HL-60 (cell line): Measurements from ENCODE around the gene MAD1L1.

ENCODE experiments used
- DNase-seq, 2 experiments: peaks; one replicate each; pipeline ENCODE4 v3.0.0-alpha.2; 2010 to 2020; ENCODE audit warnings: low read depth in 1 of 2, low spot score in 1 of 2
- H3K27ac ChIP-seq: fragments of 250-450 bp; sonication (Bioruptor Pico); replicated peaks from 2 replicates; pipeline ENCODE4 v1.5.1; 2020; ENCODE audit warnings: mild to moderate bottlenecking, moderate library complexity
- H3K27me3 ChIP-seq: fragments of 250-450 bp; sonication (Bioruptor Pico); 2 replicates; pipeline ENCODE4 v1.5.1; 2021; ENCODE audit warnings: mild to moderate bottlenecking, moderate library complexity; ENCODE audit not compliant: insufficient read depth, poor library complexity, severe bottlenecking
- H3K4me3 ChIP-seq: replicated peaks from 2 replicates; pipeline ENCODE4 v1.5.1; 2011; ENCODE audit warnings: mild to moderate bottlenecking, control low read depth, low read length; ENCODE audit not compliant: insufficient read depth
- GABPA ChIP-seq: IDR thresholded peaks from 2 replicates; pipeline ENCODE4 v1.6.1; 2012; ENCODE audit warnings: low read depth
- POLR2AphosphoS5 ChIP-seq: IDR thresholded peaks from 2 replicates; pipeline ENCODE4 v1.6.1; 2012; ENCODE audit warnings: low read depth
- REST ChIP-seq: IDR thresholded peaks from 2 replicates; pipeline ENCODE4 v1.6.1; 2012; ENCODE audit warnings: low read depth; ENCODE audit not compliant: insufficient replicate concordance
- SPI1 ChIP-seq: IDR thresholded peaks from 2 replicates; pipeline ENCODE4 v1.6.1; 2012; ENCODE audit warnings: low read depth, mild to moderate bottlenecking, borderline replicate concordance
- TF ChIP-seq, protein P1 (sequence below): IDR thresholded peaks from one replicate; pipeline ENCODE4 v1.5.1; 2011; ENCODE audit warnings: low read length, control low read depth, inconsistent platforms; ENCODE audit not compliant: insufficient read depth

MAD1L1 gene

GRCh38 chr7:2229467-2229866 is 3.3 kb downstream of the MAD1L1 start:
- H3K27me3 ChIP-seq: no peaks in the 10 kb centered on the region
- no peak overlapping the region for H3K4me3 ChIP-seq
- no peak overlapping the region for H3K27ac ChIP-seq
- DNase-seq: no peak
- TF ChIP-seq GABPA (no peak), SPI1 (no peak), REST (no peak), POLR2AphosphoS5 (no peak)
- TF ChIP-seq, protein P1, sequence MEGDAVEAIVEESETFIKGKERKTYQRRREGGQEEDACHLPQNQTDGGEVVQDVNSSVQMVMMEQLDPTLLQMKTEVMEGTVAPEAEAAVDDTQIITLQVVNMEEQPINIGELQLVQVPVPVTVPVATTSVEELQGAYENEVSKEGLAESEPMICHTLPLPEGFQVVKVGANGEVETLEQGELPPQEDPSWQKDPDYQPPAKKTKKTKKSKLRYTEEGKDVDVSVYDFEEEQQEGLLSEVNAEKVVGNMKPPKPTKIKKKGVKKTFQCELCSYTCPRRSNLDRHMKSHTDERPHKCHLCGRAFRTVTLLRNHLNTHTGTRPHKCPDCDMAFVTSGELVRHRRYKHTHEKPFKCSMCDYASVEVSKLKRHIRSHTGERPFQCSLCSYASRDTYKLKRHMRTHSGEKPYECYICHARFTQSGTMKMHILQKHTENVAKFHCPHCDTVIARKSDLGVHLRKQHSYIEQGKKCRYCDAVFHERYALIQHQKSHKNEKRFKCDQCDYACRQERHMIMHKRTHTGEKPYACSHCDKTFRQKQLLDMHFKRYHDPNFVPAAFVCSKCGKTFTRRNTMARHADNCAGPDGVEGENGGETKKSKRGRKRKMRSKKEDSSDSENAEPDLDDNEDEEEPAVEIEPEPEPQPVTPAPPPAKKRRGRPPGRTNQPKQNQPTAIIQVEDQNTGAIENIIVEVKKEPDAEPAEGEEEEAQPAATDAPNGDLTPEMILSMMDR: no peak

DNA sequence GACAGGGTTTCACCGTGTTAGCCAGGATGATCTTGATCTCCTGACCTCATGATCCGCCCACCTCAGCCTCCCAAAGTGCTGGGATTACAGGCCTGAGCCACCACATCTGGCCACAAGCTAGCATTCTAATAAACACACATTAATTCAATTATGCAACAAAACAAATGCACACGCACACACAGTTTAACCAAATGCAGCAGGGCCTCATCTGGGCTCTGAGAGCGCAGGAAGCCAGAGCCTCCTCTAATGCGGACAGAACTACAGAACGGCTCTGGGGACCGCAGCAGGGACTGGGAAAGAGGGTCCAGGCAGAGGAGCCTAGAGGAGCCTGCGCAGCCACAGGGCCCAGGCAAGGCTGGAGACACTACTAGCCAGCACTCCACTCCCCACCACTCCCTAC is 3.8 kb downstream of the MAD1L1 start:
- DNase-seq: no peak
- Histone ChIP-seq H3K4me3 (no peak overlapping the region), H3K27ac (no peak overlapping the region), H3K27me3 (no peaks in the 10 kb centered on the region)
- TF ChIP-seq, protein P1: no peak
- TF ChIP-seq REST (no peak), POLR2AphosphoS5 (no peak), SPI1 (no peak), GABPA (no peak)

GRCh38 chr7:2227699-2228098 is 5.0 kb downstream of the MAD1L1 start:
- no peak overlapping the region for H3K4me3 ChIP-seq
- TF ChIP-seq SPI1: no peak
- TF ChIP-seq GABPA: no peak
- no peak for TF ChIP-seq POLR2AphosphoS5

GRCh38 chr7:2225830-2226229 is 6.9 kb downstream of the MAD1L1 start:
- no peak overlapping the region for H3K27ac ChIP-seq
- TF ChIP-seq, protein P1: no peak
- no peak for TF ChIP-seq SPI1
- no peak for TF ChIP-seq REST
- no peak for TF ChIP-seq GABPA
- TF ChIP-seq POLR2AphosphoS5: no peak
- no peak overlapping the region for H3K4me3 ChIP-seq
- no peak for DNase-seq
- H3K27me3 ChIP-seq: no peaks in the 10 kb centered on the region

More at GRCh38 chr7:2227699-2228098, 5.0 kb downstream of the MAD1L1 start:
- Histone ChIP-seq H3K27me3 (no peaks in the 10 kb centered on the region), H3K27ac (no peak overlapping the region)
- no peak for DNase-seq
